SK-N-SH treated with all-trans-retinoic acid at 6 μM for 48 hours (cell line): ENCODE measurements around the gene R3HDM2.

Experiments used
- ATAC-seq: fragments of 200-7000 bp; cut with Tn5 transposase; 3 replicates; pipeline ENCODE4 v1.9.1; 2020; ENCODE audit warnings: mild to moderate bottlenecking, moderate library complexity
- ARNTL ChIP-seq: fragments of 450-650 bp; formaldehyde crosslinking; IDR thresholded peaks from 2 replicates; pipeline ENCODE4 v1.5.0; 2020; ENCODE audit warnings: low read depth, mild to moderate bottlenecking, moderate library complexity, borderline replicate concordance
- BACH2 ChIP-seq: fragments of 250-450 bp; sonication (Bioruptor Pico); IDR thresholded peaks from 2 replicates; pipeline ENCODE4 v1.9.0; 2021; ENCODE audit warnings: mild to moderate bottlenecking, borderline replicate concordance
- CREB5 ChIP-seq: fragments of 250-450 bp; sonication (Bioruptor Pico); IDR thresholded peaks from 2 replicates; pipeline ENCODE4 v1.5.1; 2020; ENCODE audit warnings: low read depth, mild to moderate bottlenecking, moderate library complexity
- CSDC2 ChIP-seq: fragments of 250-450 bp; sonication (Bioruptor Pico); IDR thresholded peaks from 2 replicates; pipeline ENCODE4 v1.5.0; 2020; ENCODE audit warnings: mild to moderate bottlenecking, moderate library complexity
- CSRNP3 ChIP-seq: fragments of 250-450 bp; sonication (Bioruptor Pico); IDR thresholded peaks from 2 replicates; pipeline ENCODE4 v1.5.1; 2021; ENCODE audit warnings: mild to moderate bottlenecking, moderate library complexity
- ESRRG ChIP-seq: fragments of 250-450 bp; sonication (Bioruptor Pico); IDR thresholded peaks from 2 replicates; pipeline ENCODE4 v1.6.1; 2021; ENCODE audit warnings: mild to moderate bottlenecking
- GLIS3 ChIP-seq: fragments of 250-450 bp; sonication (Bioruptor Pico); IDR thresholded peaks from 2 replicates; pipeline ENCODE4 v1.5.0; 2020; ENCODE audit warnings: mild to moderate bottlenecking, moderate library complexity
- ISL1 ChIP-seq: fragments of 250-450 bp; sonication (Bioruptor Pico); IDR thresholded peaks from 2 replicates; pipeline ENCODE4 v2.1.2; 2022; ENCODE audit warnings: mild to moderate bottlenecking, moderate library complexity
- OSR1 ChIP-seq: fragments of 250-450 bp; sonication (Bioruptor Pico); IDR thresholded peaks from 2 replicates; pipeline ENCODE4 v1.8.0; 2022; ENCODE audit warnings: moderate library complexity, mild to moderate bottlenecking, inconsistent platforms
- PATZ1 ChIP-seq: fragments of 250-450 bp; sonication (Bioruptor Pico); IDR thresholded peaks from 2 replicates; pipeline ENCODE4 v1.8.0; 2020; ENCODE audit warnings: mild to moderate bottlenecking, moderate library complexity, borderline replicate concordance
- POU6F1 ChIP-seq: fragments of 250-450 bp; sonication (Bioruptor Pico); IDR thresholded peaks from 2 replicates; pipeline ENCODE4 v1.8.0; 2021; ENCODE audit warnings: low read depth, mild to moderate bottlenecking, moderate library complexity, borderline replicate concordance
- PPARA ChIP-seq: fragments of 250-450 bp; sonication (Bioruptor Pico); IDR thresholded peaks from 2 replicates; pipeline ENCODE4 v1.5.0; 2020; ENCODE audit warnings: mild to moderate bottlenecking, borderline replicate concordance
- RARB ChIP-seq: fragments of 250-450 bp; sonication (Bioruptor Pico); IDR thresholded peaks from 2 replicates; pipeline ENCODE4 v1.8.0; 2021; ENCODE audit warnings: mild to moderate bottlenecking, moderate library complexity
- SNAI2 ChIP-seq: fragments of 250-450 bp; sonication (Bioruptor Pico); IDR thresholded peaks from 2 replicates; pipeline ENCODE4 v1.5.0; 2020; ENCODE audit warnings: mild to moderate bottlenecking, moderate library complexity
- TCF4 ChIP-seq: fragments of 250-450 bp; sonication (Bioruptor Pico); IDR thresholded peaks from 2 replicates; pipeline ENCODE4 v1.8.0; 2021; ENCODE audit warnings: mild to moderate bottlenecking, moderate library complexity, borderline replicate concordance
- TOX ChIP-seq: fragments of 250-450 bp; sonication (Bioruptor Pico); IDR thresholded peaks from 2 replicates; pipeline ENCODE4 v1.8.0; 2021; ENCODE audit warnings: mild to moderate bottlenecking, moderate library complexity, borderline replicate concordance
- TSHZ2 ChIP-seq: fragments of 250-450 bp; sonication (Bioruptor Pico); IDR thresholded peaks from 2 replicates; pipeline ENCODE4 v1.5.0; 2020; ENCODE audit warnings: mild to moderate bottlenecking, moderate library complexity
- ZC3H10 ChIP-seq: fragments of 250-450 bp; sonication (Bioruptor Pico); IDR thresholded peaks from 2 replicates; pipeline ENCODE4 v1.5.1; 2021; ENCODE audit warnings: mild to moderate bottlenecking, moderate library complexity
- ZFP3 ChIP-seq: fragments of 250-450 bp; sonication (Bioruptor Pico); IDR thresholded peaks from 2 replicates; pipeline ENCODE4 v1.5.0; 2020; ENCODE audit warnings: mild to moderate bottlenecking, moderate library complexity
- ZNF565 ChIP-seq: fragments of 450-650 bp; formaldehyde crosslinking; conservative IDR thresholded peaks from 2 replicates; pipeline ENCODE4 v1.5.0; 2020; ENCODE audit warnings: low read depth, mild to moderate bottlenecking, moderate library complexity
- ZNF70 ChIP-seq: fragments of 450-650 bp; formaldehyde crosslinking; IDR thresholded peaks from 2 replicates; pipeline ENCODE4 v1.5.0; 2020; ENCODE audit warnings: mild to moderate bottlenecking, moderate library complexity
- ZNF8 ChIP-seq: fragments of 450-650 bp; formaldehyde crosslinking; IDR thresholded peaks from 2 replicates; pipeline ENCODE4 v1.5.0; 2020; ENCODE audit warnings: mild to moderate bottlenecking, moderate library complexity

Gene R3HDM2

GRCh38 chr12:57239587-57240065 lies 191.2 kb downstream of the R3HDM2 start:
- peak; percentile 8 for ATAC-seq

GRCh38 chr12:57238854-57239554 lies 191.8 kb downstream of the R3HDM2 start:
- TF ChIP-seq POU6F1 (CRISPR knock-in tag) (no peak), ZFP3 (peak; percentile 69; the same call in 1 of the 2 replicates), TSHZ2 (CRISPR knock-in tag) (peak; percentile 66; the same call in 1 of the 2 replicates)
- TF ChIP-seq, all 23 proteins: peak for 2
- ATAC-seq = peak; percentile 77

More at GRCh38 chr12:57239587-57240065, 191.2 kb downstream of the R3HDM2 start:
- TF ChIP-seq ZNF70 (CRISPR knock-in tag) = no peak
- no peak for TF ChIP-seq ZC3H10 (CRISPR knock-in tag)
- no peak for TF ChIP-seq ESRRG (CRISPR knock-in tag)
- no peak for TF ChIP-seq GLIS3
- TF ChIP-seq PATZ1 (CRISPR knock-in tag) = no peak
- no peak for TF ChIP-seq PPARA (CRISPR knock-in tag)
- no peak for TF ChIP-seq BACH2 (CRISPR knock-in tag)
- TF ChIP-seq ISL1 = no peak
- no peak for TF ChIP-seq ARNTL
- no peak for TF ChIP-seq ZNF565 (CRISPR knock-in tag)
- TF ChIP-seq OSR1 (CRISPR knock-in tag) = no peak
- TF ChIP-seq SNAI2 (CRISPR knock-in tag) = no peak
- no peak for TF ChIP-seq RARB (CRISPR knock-in tag)
- TF ChIP-seq ZNF8 (CRISPR knock-in tag) = no peak
- no peak for TF ChIP-seq CSDC2 (CRISPR knock-in tag)
- no peak for TF ChIP-seq TCF4 (CRISPR knock-in tag)
- TF ChIP-seq POU6F1 (CRISPR knock-in tag) = no peak

- ATAC-seq = no peak
- no peak for TF ChIP-seq BACH2 (CRISPR knock-in tag)
- TF ChIP-seq TOX = no peak
- no peak for TF ChIP-seq ZC3H10 (CRISPR knock-in tag)
- no peak for TF ChIP-seq ZFP3
- TF ChIP-seq ESRRG (CRISPR knock-in tag) = no peak
- TF ChIP-seq TCF4 (CRISPR knock-in tag) = no peak
- TF ChIP-seq CSRNP3 (CRISPR knock-in tag) = no peak
- TF ChIP-seq CREB5 (CRISPR knock-in tag) = no peak
- TF ChIP-seq ZNF70 (CRISPR knock-in tag) = no peak
- TF ChIP-seq ISL1 = no peak
- no peak for TF ChIP-seq GLIS3
- no peak for TF ChIP-seq ZNF565 (CRISPR knock-in tag)
- no peak for TF ChIP-seq CSDC2 (CRISPR knock-in tag)
- TF ChIP-seq POU6F1 (CRISPR knock-in tag) = no peak
- TF ChIP-seq, all 23 proteins: peak for 0
Measured at GRCh38 chr12:57237932-57238853, 192.7 kb downstream of the R3HDM2 start.
